Right forelimb (tissue), 1 donor: Measurements from ENCODE around the gene CAMKK2.
A peak's percentile ranks its signal among the peaks of the same experiment; 100 is the strongest.
"Not testable (repeated sequence)": the region's sequence is repeated elsewhere in the genome, so short reads cannot be mapped to it uniquely, and the experiment has no call there.

Experiments used
- DNase-seq: peaks from one replicate; pipeline ENCODE4 v3.0.0-alpha.2; 2018

The CAMKK2 gene

DNA sequence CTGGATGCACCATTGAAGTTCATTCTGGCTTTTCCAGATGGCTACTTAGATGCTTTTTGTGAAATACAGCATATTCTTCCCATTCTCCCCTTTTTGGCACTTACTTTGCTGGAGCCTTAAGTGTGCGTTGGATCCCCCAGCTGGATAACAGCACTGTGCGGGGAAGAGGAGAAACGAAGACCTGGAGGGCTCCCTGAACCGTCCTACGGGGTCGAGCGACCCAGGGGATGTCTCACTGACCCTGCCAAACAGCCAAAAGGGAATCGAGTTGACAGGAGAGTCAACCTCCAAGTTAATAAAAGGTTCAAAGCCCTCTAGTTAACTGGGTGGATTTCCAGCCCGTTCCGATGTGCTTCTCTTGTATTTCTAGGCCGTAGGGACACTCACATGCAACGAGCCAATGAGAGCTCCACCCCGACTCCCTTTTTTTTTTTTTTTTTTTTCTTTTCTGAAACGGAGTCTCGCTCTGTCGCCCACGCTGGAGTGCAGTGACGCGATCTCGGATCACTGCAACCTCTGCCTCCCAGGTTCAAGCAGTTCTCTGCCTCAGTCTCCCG lies 1.0 kb upstream of the CAMKK2 start:
- DNase-seq = no peak

DNA sequence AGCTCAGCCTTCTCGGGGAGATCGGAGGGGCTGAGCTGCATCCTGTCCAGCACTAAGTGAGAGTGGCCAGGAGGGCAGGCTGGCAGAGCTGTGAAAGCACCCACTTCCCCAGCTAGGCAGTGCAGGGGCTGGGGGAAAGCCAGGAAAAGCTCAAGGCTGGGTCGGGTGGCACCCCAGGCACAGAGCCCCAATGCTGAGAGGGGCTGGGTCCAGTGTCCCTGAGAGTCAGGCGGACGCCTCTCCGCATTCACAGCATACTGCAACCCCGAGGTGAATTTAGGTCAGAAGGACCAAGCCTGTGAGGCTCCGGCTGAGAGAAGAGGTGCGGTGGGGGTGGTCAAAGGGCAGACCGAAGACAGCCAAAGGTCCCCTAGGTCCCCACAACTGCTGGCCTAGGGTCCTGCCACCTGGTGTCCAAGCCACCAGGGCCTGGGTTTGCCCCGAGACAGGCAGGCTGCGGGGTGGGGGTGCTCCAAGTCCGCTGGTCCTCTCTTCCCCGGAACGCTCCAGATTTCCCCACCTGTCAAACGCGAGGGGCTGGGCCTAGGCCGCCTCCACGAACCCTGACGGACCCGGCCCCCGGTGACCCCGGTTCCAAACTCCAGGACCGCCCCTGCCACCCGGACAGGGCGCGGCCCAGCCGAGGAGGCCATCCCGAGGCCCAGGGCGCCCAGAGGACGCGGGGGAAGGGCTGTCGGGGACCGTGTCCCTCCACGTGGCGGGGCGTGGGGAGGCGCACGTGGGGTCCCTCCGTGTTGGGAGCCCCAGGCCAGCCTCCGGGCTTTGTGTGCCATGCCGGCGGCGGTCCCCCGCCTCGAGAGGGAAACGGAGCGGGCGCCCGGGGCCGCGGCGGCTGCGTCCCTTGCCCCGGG lies 527 bp downstream of the CAMKK2 start:
- peak; percentile 55 for DNase-seq

DNA sequence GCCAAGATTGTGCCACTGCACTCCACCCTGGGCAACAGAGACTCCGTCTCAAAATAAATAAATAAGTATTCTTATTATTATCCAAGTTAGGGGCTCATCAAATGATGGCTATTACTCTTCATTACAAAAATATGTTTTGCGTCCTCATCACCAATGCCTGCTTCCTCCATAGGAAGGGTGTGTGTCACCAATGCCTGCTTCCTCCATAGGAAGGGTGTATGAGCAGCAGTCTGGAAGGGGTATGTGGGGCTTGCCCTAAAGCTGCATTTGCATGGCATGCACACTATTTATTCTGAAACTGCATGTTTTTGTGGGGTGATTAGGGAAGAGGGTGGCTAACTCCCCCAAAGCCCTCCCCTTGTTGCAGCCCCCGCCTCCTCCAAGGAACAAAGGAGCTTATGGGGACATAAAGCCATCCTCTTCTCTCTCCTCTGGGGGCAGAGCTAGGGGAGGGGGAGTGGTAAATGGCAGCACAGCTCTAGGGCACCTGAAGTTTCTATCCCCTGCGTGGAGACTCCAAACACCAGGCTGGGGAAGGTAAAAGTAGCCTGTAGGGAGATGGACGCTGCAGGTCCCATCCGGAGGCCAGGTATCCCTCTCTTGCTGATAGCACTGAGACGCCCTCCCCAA lies 1.3 kb downstream of the CAMKK2 start:
- DNase-seq = no peak

DNA sequence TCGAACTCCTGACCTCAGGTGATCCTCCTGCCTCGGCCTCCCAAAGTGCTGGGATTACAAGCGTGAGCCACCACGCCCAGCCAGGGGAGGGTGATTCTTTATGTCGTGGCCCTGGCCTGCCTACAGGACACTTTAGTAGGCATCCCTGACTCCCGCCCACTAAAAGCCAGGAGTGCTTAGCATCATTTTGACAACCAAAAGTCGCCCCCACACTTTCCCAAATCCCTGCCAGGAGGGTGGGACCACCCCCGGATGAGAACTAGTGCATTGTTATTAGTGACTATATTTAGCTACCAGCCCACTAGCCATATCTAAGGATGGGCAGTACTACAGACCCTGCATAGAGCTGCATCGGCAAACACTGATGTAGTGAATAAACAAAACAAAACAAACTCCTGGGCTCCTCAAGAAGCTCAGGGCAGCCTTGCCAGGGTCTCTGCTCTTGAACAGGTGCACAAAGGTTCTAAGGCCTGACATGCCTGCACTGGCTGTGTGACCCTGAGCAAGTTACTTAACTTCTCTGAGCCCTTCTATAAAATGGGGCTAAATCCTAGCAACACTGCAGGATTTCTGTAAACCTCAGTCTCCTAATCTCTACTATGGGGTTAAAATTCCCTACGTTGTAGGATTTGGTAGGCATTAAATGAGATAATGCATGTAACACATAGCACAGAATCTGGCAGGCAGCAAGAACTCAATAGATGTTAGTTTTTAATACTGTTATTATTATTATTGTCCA lies 2.2 kb downstream of the CAMKK2 start:
- DNase-seq = no peak

DNA sequence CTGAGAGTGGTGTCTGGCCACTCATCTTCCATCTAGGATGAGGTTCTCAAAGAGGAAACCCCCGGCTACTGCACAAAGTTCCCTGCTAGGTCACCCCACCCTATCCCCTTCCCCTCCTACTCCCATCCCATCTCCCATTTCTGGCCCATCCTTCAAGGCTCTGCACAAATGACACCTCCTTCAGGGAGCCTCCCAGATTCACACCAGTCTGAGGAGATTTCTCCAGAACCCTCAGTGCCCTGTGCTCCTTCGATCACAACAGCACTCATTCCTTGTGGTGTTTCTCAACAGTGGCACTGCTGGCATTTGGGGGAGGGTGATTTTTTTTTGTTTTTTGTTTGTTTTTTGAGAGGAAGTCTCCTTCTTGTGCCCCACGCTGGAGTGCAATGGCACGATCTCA lies 2.9 kb downstream of the CAMKK2 start:
- no peak for DNase-seq

DNA sequence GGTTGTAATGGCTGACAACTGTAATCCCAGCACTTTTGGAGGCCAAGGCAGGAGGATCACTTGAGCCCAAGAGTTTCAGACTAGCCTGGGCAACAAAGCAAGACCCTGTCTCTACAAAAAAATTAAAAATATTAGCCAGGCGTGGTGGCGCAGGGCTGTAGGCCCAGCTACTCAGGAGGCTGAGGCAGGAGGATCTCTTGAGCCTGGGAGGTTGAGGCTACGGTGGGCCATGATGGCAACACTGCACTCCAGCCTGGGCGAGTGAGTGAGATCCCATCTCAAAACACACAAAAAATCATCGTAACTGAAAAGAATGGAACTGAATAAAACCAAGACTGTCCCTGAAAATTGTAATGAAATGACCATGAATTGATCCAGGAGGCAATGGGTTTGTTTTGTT lies 6.1 kb downstream of the CAMKK2 start:
- DNase-seq = no peak

DNA sequence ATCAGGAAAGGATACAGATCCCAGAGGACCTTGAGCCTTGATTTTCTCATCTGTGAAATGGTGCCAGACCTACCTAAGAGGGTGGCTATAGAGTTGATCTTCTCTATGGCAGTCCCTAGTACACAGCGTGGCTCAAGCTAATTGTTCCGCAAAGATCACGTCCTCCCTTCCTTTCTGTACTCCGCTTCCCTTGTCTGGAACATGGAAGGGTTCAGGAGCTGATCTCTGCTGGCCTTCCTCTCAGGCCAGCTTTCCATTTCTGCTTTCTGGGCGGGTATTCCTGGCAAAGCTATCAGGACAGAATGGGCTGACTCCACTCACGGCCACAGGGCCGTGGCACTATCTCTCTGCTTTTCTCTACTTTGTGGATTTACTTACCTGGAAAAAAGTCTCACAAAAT lies 6.5 kb downstream of the CAMKK2 start:
- DNase-seq = no peak

DNA sequence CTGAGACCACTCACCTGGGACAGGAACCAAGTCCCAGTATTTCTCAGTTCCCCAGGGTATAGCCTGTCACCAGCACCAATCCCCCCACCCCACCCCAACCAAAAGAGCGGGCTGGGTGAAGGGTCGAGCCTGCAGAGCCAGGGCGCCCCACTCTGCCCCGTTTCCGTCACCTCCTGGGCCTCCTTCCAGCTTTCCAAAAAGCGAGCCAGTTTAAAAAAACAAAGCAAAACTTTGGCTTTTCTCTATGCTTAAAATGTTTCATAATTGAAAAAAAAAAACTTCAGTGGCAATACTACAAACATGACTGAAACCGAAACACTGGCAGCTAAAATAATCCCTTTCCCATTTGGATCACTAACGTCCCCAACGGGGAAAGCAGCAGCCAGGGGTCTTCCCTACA lies 7.5 kb downstream of the CAMKK2 start:
- peak; percentile 71 for DNase-seq

DNA sequence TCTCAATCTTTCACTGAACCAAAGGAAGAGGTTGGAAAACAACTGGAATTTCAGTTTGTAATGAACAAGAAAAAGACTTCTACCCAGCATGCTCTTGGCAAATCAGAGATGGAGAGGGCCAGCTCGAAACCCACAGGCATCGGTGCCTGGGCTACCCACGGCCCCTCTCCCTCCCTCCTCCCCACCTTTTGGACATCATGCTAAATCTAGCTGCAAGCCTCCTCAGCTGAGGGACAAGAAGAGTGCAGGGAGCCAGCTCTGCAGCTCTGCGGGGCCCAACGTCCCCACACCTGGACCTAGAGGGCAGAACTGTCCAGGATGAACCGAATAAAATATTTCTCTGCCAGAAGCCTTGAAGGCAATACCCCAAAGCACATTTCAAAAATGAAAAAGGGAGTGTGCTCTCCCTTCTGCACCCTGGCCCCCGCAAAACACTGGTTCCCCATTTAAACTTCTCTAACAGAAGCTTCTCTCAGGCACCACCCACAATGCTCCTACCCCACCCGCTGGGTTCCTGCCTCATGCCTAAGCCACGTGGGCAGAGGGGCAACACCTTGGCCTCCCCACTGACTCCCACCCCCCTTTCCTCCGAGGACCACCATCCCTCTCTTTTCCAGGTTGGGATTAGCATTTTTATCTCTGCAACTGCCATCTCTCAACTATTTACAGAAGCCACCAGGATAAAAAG lies 8.2 kb downstream of the CAMKK2 start:
- no peak for DNase-seq

DNA sequence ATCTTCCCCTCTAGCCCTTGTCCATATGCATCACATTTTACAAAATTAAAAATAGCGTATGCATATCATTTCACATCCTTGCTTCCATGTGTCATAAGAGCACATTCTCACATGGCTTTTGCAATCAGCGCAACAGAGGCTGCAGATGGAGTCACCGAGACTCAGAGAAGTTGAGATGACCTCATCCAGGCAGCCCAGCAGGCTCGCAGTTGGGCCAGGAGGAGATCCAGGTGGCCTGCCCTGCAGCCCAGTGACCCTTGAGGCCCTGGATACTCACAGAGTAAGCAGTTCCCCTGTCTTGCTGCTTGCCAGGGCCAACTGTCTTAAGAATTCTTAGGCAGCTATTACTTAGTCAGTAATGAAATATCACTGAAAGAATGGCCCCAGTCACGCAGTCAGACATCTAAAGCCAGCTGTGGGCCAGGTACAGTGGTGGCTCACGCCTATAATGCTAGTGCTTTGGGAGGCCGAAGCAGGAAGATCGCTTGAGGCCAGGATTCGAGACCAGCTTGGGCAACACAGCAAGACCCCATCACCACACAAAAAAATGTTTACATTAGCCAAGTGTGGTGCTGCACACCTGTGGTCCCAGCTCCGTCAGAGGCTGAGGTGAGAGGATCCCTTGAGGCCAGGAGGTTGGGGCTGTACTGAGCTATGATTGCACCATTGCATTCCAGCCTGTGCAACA lies 9.1 kb downstream of the CAMKK2 start:
- DNase-seq = no peak

DNA sequence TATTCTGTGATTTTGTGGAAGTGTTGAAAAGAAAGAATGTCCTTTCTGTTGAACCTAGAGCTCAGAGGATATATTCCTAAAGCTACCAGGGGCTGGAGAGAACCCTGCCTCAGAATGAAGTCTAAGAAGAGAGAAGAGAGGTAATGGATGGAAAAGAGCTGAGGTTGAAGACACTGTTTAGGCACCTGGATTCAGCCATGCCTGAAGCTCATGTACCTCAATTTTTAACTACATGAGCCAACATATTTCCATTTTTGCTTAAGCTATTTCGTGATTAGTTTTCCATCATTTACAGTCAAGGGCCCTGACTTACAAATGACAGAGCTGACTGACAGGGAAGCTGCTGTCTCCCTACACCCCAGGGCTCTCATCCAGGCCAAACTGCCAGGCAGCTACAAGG lies 10.7 kb downstream of the CAMKK2 start:
- DNase-seq = no peak

DNA sequence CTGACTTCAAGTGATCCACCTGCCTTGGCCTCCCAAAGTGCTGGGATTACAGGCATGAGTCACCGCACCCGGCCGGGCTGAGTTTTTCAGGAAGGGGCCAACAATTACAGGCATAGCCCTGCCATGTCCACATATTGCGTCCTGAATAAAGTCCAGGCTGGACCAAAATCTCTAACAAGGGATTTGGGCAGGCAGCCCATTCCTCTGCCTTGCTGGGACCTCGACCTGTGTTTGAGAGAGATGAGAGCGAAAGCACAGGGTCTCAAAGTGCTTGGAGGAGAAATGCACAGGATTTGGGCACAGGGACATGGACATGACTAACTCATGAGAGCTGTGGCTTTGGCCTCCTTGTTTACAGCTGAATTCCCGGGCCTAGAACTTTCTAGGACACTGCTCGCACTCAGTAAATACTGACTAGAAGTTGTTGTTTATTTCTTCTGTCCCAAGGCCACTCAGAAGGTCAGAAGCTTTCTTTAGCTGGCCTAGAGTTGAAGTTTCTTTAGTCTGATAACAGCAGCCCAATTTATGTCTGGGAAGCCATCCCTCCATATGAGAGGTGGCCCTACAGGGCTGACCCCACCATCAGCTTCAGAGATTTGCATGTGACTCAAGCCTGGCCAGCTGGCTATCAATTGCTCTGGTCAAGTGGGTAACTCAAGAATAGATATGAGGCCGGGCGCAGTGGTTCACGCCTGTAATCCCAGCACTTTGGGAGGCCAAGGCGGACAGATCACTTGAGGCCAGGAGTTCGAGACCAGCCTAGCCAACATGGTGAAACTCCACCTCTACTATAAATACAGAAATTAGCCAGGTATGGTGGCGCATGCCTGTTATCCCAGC lies 11.7 kb downstream of the CAMKK2 start:
- no peak for DNase-seq

DNA sequence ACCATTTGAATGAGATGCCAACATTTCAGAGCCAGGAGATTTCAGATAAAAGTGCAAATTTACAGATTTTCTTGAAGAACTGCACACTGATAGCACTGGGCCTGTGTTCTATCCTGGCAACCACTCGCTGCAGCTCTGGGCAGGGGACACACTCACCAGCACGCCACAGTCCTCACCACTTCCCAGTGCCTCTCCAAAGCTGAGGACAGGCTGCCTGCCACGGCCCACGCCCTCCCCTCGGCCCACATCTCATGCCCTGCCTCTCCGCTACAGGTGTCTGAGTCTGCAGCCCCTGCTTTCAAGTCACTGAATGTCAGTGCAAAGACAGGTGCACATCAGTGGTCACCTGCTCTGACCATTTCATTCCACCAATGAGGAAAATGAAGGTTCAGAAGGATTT lies 12.7 kb downstream of the CAMKK2 start:
- no peak for DNase-seq

DNA sequence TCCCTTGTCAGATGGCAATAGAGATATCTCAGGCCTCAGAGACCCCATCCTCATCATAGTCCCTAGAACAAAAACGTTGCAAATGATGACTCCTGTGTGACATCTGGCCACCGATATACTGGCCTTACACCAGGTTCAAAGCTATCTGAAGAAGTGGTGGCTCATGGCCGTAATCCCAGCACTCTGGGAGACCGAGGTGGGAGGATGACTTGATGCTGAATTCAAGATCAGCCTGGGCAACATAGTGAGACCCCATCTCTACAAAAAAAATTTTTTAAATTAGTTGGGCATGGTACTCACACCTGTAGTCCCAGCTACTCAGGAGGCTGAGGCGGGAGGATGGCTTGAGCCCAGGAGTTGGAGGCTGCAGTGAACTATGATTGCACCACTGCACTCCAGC lies 13.1 kb downstream of the CAMKK2 start:
- no peak for DNase-seq

DNA sequence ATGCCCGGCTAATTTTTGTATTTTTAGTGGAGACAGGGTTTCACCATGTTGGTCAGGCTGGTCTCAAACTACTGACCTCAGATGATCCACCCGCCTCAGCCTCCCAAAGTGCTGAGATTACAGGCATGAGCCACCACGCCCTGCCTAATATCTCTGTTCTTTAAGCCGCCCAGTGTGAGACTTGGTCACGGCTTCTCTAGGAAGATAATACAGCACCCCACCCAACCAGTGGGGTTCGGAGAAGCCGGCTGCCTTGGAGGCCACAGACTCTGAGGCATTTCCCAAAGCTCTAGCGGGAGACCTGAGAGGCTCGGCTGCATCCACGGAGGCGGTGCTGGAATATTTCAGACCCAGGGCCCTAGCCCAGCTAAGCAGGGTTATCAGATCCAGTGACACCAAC lies 13.6 kb downstream of the CAMKK2 start:
- not testable (repeated sequence) for DNase-seq

DNA sequence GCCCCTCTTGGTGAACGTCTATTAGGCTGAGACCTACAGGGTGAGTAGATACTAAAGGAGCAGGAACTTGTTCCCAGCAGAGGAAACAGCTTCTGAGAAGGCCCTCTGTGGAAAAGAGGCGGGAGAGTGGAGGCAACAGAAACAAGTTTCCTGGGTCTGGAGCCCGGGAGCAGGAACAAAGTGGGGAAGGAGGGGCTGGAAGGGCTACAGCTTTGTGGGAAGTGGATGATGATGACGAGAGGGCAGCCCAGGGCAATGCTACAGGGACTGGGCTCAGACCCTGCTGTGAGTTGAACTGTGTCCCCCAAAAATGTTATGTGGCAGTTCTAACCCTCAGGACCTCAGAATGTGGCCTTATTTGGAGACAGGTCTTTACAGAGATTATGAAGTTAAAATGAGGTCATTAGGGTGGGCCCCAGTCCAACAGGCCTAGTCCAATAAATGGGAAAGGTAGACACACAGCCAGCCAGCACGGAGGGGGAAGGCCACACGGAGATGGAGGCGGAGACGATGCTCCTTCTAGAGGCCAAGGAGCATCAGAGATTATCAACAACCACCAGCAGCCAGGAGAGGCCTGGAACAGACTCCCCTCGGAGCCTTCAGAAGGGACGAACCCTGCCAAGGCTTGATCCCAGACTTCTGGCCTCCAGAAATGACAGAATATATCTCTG lies 14.3 kb downstream of the CAMKK2 start:
- no peak for DNase-seq

DNA sequence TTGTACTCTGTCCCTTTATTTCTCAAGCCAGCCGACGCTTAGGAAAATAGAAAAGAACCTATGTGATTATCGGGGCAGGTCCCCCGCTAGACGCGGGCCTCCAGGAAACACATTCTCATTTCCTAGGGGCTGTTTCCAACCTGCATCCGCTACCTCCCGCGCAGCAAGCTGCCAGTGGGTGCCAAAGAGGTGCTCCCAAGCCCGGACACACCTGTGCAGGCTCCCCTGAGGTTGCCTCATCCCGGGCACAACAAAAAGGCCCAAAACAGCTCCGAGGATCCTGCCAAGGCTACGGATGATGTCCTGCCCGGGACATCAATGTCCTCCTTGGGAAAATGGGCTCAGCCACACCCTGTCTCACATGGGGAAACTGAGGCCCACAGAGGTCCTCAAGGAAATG lies 15.4 kb downstream of the CAMKK2 start:
- DNase-seq = not testable (repeated sequence)

DNA sequence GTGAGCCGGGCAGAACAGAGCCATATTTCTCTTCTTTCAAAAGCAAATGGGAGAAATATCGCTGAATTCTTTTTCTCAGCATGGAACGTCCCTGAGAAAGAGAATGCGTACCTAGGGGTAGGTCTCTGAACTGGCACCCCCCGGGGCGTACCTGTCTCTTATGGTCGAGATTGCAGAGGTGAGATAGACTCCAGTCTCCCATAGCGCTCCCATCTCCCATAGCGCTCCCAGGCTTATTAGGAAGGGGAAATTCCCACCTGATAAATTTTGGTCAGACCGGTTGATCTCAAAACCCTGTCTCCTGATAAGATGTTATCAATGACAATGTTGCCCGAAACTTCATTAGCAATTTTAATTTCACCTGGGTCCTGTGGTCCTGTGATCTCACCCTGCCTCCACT lies 16.0 kb downstream of the CAMKK2 start:
- DNase-seq = not testable (repeated sequence)

DNA sequence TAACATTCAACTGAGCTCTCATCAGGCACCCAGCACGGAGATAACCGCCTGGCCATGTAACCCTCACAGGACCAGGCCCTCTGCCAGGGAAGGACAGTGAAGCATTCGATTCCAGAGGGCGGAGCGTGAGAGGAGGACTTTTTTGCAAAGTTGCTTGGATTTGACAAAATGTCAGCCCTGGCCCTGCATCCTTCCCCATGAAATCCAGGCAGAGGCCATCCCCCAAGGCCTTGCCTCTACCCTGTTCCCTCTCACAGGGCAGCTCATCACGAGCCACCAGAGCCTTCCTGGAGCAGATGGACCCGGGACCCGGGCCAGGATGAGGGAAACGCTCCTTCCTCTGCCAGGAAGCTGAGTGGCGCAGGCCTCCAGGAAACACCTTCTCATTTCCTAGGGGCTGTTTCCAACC lies 17.0 kb downstream of the CAMKK2 start:
- no peak for DNase-seq

DNA sequence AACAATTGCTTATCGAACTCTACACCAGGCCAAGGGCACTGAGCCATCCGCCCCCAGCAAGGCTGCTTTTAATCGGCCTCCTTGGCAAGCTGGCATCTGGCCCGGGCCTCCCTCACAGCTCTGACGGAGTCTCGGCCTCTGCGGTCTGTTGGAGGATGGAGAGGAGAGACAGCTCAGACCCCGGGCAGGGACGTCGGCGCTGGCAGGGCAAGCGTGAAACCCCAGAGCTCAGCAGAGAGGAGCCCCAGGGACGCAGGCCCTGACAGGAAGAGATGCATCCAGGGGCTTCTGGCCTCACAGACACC lies 17.5 kb downstream of the CAMKK2 start:
- no peak for DNase-seq
